CD4-positive, alpha-beta T cell treated with Interferon gamma for 1 hour (primary cell): ENCODE results near the gene SUSD2.

Experiments
- DNase-seq: peaks from one replicate; pipeline ENCODE4 v3.0.0-alpha.2; 2020

SUSD2 gene

GRCh38 chr22:24153353-24153752, 27.9 kb upstream of the SUSD2 start:
- peak; percentile 31 for DNase-seq

GRCh38 chr22:24153959-24154358, 27.3 kb upstream of the SUSD2 start:
- DNase-seq: no peak

- DNase-seq: no peak
Measured at GRCh38 chr22:24154826-24155225, 26.5 kb upstream of the SUSD2 start.

- peak; percentile 50 for DNase-seq
Measured at GRCh38 chr22:24155627-24156140, 25.6 kb upstream of the SUSD2 start.

- DNase-seq: peak; percentile 37
Measured at GRCh38 chr22:24156141-24156912, 25.0 kb upstream of the SUSD2 start.

GRCh38 chr22:24156913-24157821, 24.1 kb upstream of the SUSD2 start:
- peak; percentile 87 for DNase-seq

GRCh38 chr22:24157822-24158135, 23.5 kb upstream of the SUSD2 start:
- DNase-seq: no peak

GRCh38 chr22:24159650-24160049, 21.6 kb upstream of the SUSD2 start:
- no peak for DNase-seq

- no peak for DNase-seq
Measured at GRCh38 chr22:24160546-24160945, 20.7 kb upstream of the SUSD2 start.

GRCh38 chr22:24161485-24161884, 19.8 kb upstream of the SUSD2 start:
- DNase-seq: no peak

- no peak for DNase-seq
Measured at GRCh38 chr22:24161909-24162308, 19.4 kb upstream of the SUSD2 start.

GRCh38 chr22:24162436-24162835, 18.9 kb upstream of the SUSD2 start:
- no peak for DNase-seq

GRCh38 chr22:24164243-24164642, 17.0 kb upstream of the SUSD2 start:
- DNase-seq: no peak

GRCh38 chr22:24164940-24165339, 16.3 kb upstream of the SUSD2 start:
- no peak for DNase-seq

GRCh38 chr22:24165673-24166072, 15.6 kb upstream of the SUSD2 start:
- DNase-seq: no peak

- DNase-seq: no peak
Measured at GRCh38 chr22:24166811-24167210, 14.5 kb upstream of the SUSD2 start.

GRCh38 chr22:24169439-24170058, 11.7 kb upstream of the SUSD2 start:
- no peak for DNase-seq

- no peak for DNase-seq
Measured at GRCh38 chr22:24170188-24170587, 11.1 kb upstream of the SUSD2 start.

- DNase-seq: no peak
Measured at GRCh38 chr22:24170632-24171031, 10.7 kb upstream of the SUSD2 start.

- no peak for DNase-seq
Measured at GRCh38 chr22:24171822-24172221, 9.5 kb upstream of the SUSD2 start.

GRCh38 chr22:24175160-24175808, 6.0 kb upstream of the SUSD2 start:
- DNase-seq: peak; percentile 58

- DNase-seq: no peak
Measured at GRCh38 chr22:24176040-24176439, 5.2 kb upstream of the SUSD2 start.

- no peak for DNase-seq
Measured at GRCh38 chr22:24176630-24177029, 4.7 kb upstream of the SUSD2 start.
